ENCODE results near the gene FTCD.

The FTCD gene

DNA sequence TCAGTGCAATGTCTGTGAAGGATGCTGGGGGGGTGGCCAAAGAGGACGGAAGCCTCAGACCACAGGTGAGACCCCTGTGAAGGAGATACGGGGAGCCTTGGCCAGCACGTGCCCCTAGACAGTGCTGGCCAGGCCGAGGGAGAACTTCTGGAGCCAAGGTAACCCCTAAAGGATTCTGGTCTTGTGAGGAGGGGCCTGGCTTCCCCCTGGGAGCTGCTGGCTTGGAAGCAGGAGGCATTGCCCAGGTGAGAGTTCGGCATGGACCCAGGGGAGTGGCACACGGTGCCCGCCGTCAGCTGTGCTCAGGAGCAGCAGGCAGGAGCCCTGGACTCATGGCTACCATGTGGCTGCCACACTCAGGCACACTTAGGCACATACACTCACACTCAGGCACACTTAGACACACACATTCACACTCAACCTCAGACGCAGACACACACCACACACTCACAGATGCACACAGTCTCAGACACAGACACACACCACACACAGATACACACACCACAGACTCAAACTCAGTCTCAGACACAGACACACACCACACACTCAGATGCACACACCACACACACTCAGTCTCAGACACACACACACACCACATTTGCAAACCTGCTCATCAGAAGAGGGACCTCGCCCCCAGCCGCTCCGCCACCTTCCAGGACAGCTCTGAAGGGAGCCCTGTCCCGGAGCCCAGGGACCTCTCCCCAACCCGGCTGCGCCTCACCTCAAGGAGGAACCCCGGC is 58.6 kb downstream of the FTCD start:
- peak; percentile 43 for FAIRE-seq

DNA sequence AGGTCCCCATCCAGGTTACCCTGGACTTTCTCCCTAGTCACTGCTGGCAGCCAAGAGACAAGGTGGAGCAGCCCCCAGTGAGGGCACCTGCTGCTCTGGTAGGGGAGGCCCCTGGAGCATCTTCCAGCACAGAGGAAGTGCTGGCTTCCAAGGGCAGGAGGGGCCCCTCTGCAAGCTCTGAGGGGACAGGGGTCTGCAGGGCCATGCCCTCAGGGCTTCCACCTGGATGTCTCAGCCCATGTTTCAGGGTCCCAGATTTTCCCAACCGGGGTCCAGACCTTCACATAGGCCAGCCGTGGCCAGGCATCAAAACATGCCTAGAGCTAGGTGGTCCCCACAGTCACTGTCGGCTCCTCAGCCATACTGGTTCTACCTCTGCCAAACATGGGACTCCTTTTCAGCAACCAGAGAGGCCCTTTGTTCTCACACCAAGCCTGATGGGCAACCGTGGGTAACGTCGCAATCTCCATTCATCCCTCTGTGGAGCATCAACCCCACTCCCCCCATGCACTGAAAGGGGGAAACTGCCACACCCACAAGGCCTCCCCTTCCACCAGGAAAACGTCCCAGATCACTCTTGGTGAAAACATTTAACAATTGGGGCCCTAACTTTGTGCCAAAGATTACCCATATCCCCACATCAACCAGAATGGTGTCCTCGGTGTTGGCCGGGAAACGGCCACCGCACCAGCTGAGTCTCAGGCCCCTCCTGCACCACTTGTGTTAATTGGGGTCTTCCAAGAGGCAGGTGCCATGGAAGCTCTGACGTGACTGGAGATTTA is 59.4 kb downstream of the FTCD start:
- TF ChIP-seq TAF1 (IDR thresholded peaks at IDR 0.05; ENCODE audit: low read depth, low read length) (no peak), POLR2AphosphoS5 (IDR thresholded peaks at IDR 0.05; ENCODE audit: low read depth, low read length) (no peak), SPI1 (IDR thresholded peaks at IDR 0.05; ENCODE audit: low read depth, low read length) (no peak), POLR2A (IDR thresholded peaks at IDR 0.05; ENCODE audit: low read depth, low read length) (no peak), PAX5 (IDR thresholded peaks at IDR 0.05; ENCODE audit: insufficient read depth, low read length, severe bottlenecking) (no peak), POU2F2 (IDR thresholded peaks at IDR 0.05; ENCODE audit: low read depth, low read length) (no peak)
- FAIRE-seq = no peak
- no peak for DNase-seq (ENCODE audit: insufficient read length, low spot score)

More for the DNA sequence above, 58.6 kb downstream of the FTCD start:
- no peak for TF ChIP-seq TAF1 (IDR thresholded peaks at IDR 0.05; ENCODE audit: low read depth, low read length)
- TF ChIP-seq POU2F2 (IDR thresholded peaks at IDR 0.05; ENCODE audit: low read depth, low read length) = no peak
- no peak for TF ChIP-seq POLR2AphosphoS5 (IDR thresholded peaks at IDR 0.05; ENCODE audit: low read depth, low read length)
- no peak for TF ChIP-seq PAX5 (IDR thresholded peaks at IDR 0.05; ENCODE audit: insufficient read depth, low read length, severe bottlenecking)
- no peak for TF ChIP-seq POLR2A (IDR thresholded peaks at IDR 0.05; ENCODE audit: low read depth, low read length)
- TF ChIP-seq SPI1 (IDR thresholded peaks at IDR 0.05; ENCODE audit: low read depth, low read length) = no peak
- no peak for DNase-seq (ENCODE audit: insufficient read length, low spot score)

DNA sequence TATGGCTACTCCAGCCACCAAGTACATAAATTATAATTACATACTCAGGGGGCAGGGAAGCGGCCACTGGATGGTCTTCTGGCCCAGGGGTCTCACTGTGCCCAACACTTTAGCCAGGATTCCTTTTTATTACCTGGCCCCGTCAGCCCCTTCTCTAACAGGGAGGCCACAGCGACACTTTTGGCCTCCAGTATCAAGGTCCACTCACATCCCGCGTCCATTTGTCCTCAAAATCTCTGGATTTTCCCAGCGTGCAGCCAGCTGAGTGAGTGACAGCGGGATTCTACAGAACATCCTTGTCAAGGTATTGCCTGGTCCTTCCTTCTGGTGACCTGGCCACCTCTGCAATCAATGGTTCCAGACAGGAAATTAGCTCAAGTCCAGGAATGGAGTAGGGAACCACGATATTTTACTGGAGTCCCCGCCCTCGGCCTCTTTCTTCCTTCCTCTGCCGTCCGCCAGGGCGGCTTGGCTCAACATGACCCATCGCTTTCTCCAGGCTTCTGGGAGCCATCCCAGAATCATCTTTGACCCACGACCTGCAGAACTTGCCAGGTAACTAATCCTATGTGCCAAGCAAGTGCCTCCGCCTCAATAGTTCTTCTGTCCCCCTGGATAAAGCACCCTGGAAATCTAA is 60.2 kb downstream of the FTCD start:
- DNase-seq (ENCODE audit: insufficient read length, low spot score) (no peak), FAIRE-seq (no peak)
- TF ChIP-seq POU2F2 (IDR thresholded peaks at IDR 0.05; ENCODE audit: low read depth, low read length) (no peak), TAF1 (IDR thresholded peaks at IDR 0.05; ENCODE audit: low read depth, low read length) (no peak), SPI1 (IDR thresholded peaks at IDR 0.05; ENCODE audit: low read depth, low read length) (no peak), PAX5 (IDR thresholded peaks at IDR 0.05; ENCODE audit: insufficient read depth, low read length, severe bottlenecking) (no peak), POLR2A (IDR thresholded peaks at IDR 0.05; ENCODE audit: low read depth, low read length) (no peak), POLR2AphosphoS5 (IDR thresholded peaks at IDR 0.05; ENCODE audit: low read depth, low read length) (no peak)

DNA sequence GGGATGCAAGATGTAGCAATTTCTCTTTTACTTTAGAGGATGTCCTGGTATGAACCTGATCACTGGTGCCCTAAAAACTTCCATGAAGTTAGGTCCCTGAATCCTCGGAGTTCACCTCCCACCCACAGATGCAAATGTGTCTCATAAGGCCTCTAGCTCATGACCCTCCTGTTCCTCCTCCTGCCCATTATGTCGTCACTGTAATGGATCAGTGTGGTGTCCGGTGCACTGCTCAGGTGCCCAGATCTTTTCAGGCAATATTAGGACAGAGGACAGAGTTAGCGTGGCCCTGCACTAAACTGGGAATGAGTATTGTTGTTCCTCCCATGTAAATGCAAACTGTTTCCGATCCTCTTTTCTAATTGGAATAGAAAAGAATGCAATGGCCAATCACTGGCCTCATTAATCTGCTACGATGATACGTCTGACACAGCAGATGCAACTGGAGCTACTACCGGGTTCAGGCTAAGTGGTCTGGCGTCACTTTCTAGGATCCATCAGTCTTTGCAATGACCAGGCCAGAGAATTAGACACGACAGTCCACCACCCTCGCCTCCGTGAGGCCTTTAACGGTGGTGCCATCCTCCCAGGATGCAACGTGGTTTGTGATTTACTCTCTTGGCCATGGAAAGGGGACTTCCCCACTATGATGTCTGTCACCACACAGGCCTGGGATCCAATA is 60.8 kb downstream of the FTCD start:
- FAIRE-seq = no peak
- TF ChIP-seq SPI1 (IDR thresholded peaks at IDR 0.05; ENCODE audit: low read depth, low read length) (no peak), POLR2AphosphoS5 (IDR thresholded peaks at IDR 0.05; ENCODE audit: low read depth, low read length) (no peak), POU2F2 (IDR thresholded peaks at IDR 0.05; ENCODE audit: low read depth, low read length) (no peak), POLR2A (IDR thresholded peaks at IDR 0.05; ENCODE audit: low read depth, low read length) (no peak), TAF1 (IDR thresholded peaks at IDR 0.05; ENCODE audit: low read depth, low read length) (no peak), PAX5 (IDR thresholded peaks at IDR 0.05; ENCODE audit: insufficient read depth, low read length, severe bottlenecking) (no peak)
- DNase-seq (ENCODE audit: insufficient read length, low spot score) = no peak

DNA sequence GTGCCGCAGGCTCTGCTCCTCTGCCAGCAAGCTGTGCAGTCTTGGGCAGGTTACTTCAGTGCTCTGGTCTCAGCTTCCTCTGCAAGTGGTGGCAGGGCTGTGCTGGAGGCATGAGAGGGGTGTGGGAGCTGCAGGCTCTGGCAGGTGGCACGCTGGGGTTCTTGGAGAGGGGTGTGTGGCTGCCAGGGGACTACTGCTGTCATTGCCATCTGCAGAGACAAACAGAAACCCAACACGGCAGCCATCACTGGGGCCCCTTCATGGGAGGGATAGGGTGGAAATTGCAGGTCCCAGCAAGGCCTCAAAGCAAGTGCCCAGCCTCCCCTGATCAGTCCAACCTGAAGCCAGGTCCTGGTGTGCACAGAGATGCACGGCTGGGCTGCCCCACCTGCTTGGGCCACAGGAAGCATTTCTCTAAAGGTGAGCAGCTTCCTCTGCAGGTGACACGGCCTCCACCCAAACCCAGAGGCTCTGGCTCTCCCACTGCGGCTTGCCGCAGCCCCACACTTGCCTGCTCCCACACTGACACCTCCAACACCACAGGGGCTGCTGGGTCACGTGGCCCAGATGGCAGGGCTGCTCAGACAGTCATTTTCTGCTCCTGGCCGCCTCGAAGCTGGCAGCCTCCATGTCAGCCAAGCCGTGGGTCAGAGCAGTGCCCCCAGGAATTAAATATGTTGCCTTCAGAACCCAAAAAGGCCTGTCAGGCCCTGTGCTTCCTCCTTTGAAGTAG is 61.5 kb downstream of the FTCD start:
- TF ChIP-seq SPI1 (IDR thresholded peaks at IDR 0.05; ENCODE audit: low read depth, low read length) = no peak
- no peak for TF ChIP-seq PAX5 (IDR thresholded peaks at IDR 0.05; ENCODE audit: insufficient read depth, low read length, severe bottlenecking)
- no peak for TF ChIP-seq TAF1 (IDR thresholded peaks at IDR 0.05; ENCODE audit: low read depth, low read length)
- no peak for TF ChIP-seq POLR2A (IDR thresholded peaks at IDR 0.05; ENCODE audit: low read depth, low read length)
- no peak for TF ChIP-seq POLR2AphosphoS5 (IDR thresholded peaks at IDR 0.05; ENCODE audit: low read depth, low read length)
- no peak for TF ChIP-seq POU2F2 (IDR thresholded peaks at IDR 0.05; ENCODE audit: low read depth, low read length)
- DNase-seq (ENCODE audit: insufficient read length, low spot score) = no peak
- no peak for FAIRE-seq

DNA sequence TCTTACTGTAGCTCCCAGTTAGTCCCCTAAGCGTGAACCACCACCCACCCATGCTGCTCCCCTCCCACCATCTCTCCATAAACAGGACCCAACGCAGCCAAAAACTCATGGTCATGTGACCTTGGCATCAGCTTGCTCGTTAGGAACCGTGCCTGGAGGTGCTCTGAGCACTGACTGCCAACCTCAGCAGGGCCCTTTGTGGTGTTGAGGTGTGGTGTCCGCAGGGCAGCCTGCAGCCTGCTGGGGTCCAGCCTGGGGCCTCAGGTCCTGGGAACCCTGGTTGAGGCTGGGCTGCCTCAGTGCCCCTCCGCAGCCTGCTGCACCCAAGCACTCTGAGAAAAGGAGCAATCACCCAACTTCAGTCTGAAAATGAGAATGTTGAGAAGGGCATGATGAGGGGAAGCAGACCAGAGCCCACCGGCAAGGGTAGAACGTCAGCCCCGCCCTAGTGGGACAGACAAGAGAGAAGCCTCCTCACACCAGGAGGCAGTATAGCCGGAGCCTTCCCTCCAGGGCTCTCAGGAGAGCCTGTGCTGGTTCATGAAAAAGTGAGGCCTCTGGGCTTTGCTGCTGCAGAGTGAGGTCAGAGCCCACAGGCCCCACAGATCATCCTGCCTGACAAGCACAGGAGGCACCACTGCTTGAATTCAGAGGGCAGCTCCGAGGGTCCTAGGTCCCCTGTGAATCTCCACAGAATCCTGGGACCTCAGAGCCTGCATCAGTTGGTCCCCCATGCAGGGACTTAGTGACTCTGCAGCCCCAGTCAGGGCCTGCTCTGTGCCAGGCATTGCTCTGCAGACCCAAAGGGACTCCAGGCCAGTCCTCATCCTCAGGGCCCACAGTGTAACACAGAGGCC is 62.3 kb downstream of the FTCD start:
- DNase-seq (ENCODE audit: insufficient read length, low spot score) (no peak), FAIRE-seq (no peak)
- TF ChIP-seq POU2F2 (IDR thresholded peaks at IDR 0.05; ENCODE audit: low read depth, low read length) (no peak), POLR2AphosphoS5 (IDR thresholded peaks at IDR 0.05; ENCODE audit: low read depth, low read length) (no peak), SPI1 (IDR thresholded peaks at IDR 0.05; ENCODE audit: low read depth, low read length) (no peak), TAF1 (IDR thresholded peaks at IDR 0.05; ENCODE audit: low read depth, low read length) (no peak), POLR2A (IDR thresholded peaks at IDR 0.05; ENCODE audit: low read depth, low read length) (no peak), PAX5 (IDR thresholded peaks at IDR 0.05; ENCODE audit: insufficient read depth, low read length, severe bottlenecking) (no peak)

DNA sequence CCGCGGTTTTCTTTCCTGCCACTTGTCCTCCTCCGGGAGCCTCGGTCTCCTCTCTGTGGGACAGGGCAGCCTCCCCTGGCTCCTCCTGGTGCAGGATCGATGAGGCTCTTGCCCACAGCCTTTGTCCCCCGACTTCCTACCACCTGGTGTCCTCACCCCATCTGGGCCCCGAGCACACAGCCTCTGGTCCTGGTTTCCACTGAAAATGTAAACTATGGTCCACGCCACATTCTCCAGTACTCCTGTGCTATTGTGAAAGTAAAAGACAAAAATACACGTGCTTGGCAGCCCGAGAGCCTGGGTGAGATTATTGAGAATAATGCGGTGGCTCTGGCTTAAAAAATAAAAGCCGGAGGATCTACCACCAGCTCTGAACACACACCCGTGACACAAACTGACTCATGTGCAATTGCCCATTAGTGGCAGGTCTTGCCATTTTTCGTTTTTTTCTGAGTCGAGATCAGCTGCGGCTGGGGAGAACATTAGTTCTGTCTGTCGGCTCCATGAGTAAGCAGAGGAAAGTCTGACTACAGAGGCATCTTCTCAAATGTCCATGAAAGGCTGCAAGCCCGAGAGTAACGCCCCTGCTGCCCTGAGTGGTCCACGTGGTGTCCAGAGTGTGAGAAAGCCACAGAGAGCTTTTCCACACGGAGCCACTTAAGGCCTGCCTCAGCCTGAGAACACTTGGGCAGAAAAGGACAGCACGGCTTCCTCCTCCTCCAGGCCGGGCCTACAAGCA is 63.2 kb downstream of the FTCD start:
- DNase-seq (ENCODE audit: insufficient read length, low spot score) (peak; percentile 5), FAIRE-seq (no peak)
- TF ChIP-seq POLR2AphosphoS5 (IDR thresholded peaks at IDR 0.05; ENCODE audit: low read depth, low read length) (no peak), TAF1 (IDR thresholded peaks at IDR 0.05; ENCODE audit: low read depth, low read length) (no peak), POLR2A (IDR thresholded peaks at IDR 0.05; ENCODE audit: low read depth, low read length) (no peak), PAX5 (IDR thresholded peaks at IDR 0.05; ENCODE audit: insufficient read depth, low read length, severe bottlenecking) (no peak), POU2F2 (IDR thresholded peaks at IDR 0.05; ENCODE audit: low read depth, low read length) (no peak), SPI1 (IDR thresholded peaks at IDR 0.05; ENCODE audit: low read depth, low read length) (no peak)
